Activated CD4-positive, CD25-positive, alpha-beta regulatory T cell treated with anti-CD3 and anti-CD28 coated beads, Interleukin-2, amount 50 U/mL, for 24 hours (primary cell): ENCODE results near the gene SPEN.
"Not testable (repeated sequence)": the region's sequence is repeated elsewhere in the genome, so short reads cannot be mapped to it uniquely, and the experiment has no call there.

Experiments
- ATAC-seq, 2 donors: fragments of 150-1000 bp; cut with Tn5 transposase; one replicate each; pipeline ENCODE4 v1.10.0; 2021; ENCODE audit warnings: mild to moderate bottlenecking in 1 of 2, moderate library complexity in 1 of 2

SPEN gene

DNA sequence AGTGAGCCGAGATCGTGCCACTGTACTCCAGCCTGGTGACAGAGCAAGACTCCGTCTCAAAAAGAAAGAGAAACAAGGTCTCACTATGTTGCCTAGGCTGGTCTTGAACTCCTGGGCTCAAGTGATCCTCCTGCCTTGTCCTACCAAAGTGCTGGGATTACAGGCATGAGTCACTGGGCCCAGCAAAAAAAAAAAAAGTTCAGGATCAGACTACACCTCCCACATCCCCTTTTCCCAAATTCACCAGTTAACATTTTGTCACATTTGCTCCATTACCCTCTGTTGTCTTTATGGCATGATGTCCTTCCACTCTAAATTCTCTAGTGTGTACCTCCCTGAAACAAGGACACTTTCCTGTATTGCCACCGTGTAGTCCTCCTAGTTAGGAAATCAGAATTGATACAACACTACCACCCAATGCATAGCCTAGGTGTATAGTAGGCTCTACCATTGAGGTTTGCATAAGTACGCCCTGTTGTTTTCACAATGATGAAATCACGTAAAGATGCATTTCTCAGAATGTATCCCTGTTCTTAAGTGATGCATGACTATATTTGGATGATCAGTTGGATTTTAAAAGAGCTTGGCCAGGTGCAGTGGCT lies 10.7 kb downstream of the SPEN start:
- no peak for ATAC-seq

GRCh38 chr1:15858672-15859372 lies 11.3 kb downstream of the SPEN start:
- no peak for ATAC-seq

DNA sequence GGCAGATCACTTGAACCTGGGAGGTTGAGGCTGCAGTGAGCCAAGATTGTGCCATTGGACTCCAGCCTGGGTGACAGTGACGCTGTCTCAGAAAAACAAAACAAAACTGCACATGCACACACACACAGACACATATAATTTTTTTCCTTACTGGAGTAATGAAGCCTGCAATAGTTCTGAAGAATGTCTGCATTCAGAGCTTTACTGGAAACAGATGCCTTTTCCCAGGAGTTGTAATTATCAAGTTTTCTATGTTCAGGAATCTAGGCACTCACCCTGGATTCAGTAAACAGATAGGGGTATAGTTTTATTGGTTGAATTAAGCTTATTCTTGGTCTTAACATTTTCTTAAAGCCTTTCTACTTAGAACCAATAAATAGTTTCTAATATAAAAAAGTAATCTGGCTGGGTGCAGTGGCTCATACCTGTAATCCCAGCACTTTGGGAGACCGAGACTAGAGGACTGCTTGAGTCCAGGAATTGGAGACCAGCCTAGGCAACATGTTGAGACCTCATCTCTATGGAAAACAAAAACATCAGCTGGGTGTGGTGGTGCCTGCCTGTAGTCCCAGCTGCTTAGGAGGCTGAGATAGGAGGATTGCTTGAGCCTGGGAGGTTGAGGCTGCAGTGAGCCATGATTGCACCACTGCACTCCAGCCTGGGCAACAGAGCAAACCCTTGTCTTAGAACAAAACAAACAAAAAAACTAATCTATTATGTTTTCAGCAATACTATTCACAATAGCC lies 15.8 kb downstream of the SPEN start:
- no peak for ATAC-seq

GRCh38 chr1:15866721-15867201 lies 19.3 kb downstream of the SPEN start:
- no peak for ATAC-seq

DNA sequence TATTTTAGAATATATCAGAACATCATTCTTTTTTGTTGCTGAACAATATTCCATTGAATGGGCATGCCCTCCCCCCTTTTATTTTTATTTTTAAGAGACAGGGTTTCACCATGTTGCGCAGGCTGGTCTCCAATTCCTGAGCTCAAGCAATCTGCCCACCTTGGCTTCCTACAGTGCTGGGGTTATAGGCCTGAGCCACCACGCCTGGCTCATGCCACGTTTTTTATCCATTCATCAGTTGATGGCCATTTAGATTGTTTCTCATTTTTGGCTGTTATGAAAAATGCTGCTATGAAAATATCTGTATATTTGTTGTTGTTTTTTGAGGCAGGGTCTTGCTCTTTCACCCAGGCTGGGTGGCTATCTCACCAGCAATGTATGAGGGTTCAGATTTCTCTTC lies 19.8 kb downstream of the SPEN start:
- ATAC-seq, result no peak

DNA sequence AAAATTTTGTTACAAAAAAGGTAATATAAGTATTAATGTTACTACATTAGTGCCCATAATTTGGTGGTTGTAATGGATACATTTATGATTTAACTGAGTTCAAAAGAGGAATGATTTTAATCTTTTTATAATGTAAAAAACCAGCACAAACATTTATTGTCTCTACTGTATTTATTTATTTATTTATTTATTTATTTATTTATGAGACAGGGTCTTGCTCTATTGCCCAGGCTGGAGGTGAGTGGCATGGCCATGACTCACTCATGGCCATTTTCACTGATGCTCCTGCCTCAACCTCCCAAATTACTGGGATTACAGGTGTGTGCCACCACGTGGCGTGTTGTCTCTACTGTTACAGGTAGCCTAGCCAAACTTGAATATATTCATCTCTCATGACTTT lies 21.9 kb downstream of the SPEN start:
- ATAC-seq, result no peak

DNA sequence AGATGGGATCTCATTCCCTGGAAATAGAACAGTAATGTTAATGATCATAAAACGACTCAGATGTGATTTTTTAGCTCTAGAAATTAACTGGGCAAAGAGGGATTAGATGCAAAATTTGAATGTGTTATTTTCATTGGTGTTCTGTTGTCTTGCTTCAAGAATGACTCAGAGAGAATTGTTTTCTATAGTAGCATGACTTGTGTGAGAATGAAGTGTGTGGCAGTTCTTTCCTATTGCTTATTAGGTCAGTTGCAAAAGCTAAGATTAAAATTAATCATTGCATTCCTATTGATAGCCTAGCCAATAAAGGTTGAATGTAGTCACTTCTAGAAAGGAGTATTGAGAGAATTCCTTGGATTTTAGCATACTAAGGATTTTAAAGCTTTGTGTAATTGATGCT lies 22.9 kb downstream of the SPEN start:
- peak in 1 of 2 donors; percentile 56 for ATAC-seq

DNA sequence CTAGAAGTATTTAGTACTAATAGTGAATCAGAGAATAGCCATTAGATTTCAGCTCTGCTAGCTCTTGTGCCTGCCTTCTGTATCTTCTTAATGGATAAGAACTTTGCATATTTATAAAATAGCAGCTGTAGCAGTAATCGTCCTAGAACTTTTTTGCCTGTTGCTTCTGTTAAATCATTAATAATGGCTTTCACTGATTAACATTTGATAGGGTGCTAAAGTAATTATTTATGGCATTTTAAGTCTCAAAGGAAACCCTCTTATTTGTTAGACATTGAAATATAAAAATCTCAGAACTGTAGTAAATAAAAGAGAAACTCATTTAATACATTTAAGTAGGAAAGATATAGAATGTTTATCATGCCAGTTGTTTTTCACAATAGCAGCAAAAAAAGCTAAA lies 27.0 kb downstream of the SPEN start:
- no peak for ATAC-seq

- no peak for ATAC-seq
These were observed 29.0 kb downstream of the SPEN start for GRCh38 chr1:15876357-15877055.

- no peak for ATAC-seq
These were observed 34.5 kb downstream of the SPEN start for GRCh38 chr1:15881961-15882360.

- peak; percentile 54 to 65 for ATAC-seq
These were observed 35.2 kb downstream of the SPEN start for GRCh38 chr1:15882665-15883064.

GRCh38 chr1:15883326-15883725 lies 35.8 kb downstream of the SPEN start:
- ATAC-seq, result no peak

GRCh38 chr1:15884477-15884876 lies 37.0 kb downstream of the SPEN start:
- ATAC-seq, result no peak

DNA sequence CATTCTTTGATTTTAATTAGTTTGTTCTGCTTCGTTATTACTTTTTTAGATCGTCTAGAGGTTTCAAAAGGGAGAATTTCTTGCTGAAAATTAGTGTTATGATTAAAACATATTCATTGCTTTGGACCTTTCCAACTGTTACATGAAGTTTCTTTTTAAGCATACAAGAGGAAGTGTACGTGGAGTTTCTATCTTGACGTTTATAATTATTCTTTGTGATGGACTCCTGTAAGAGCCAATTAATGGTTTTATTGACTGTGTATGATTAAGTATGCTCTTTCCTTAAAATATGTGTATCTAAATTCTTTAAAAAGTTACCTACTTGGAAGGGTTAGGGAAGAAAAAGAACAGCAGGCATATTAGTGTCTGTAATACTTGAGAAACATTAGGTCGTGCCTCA lies 37.8 kb downstream of the SPEN start:
- no peak for ATAC-seq

GRCh38 chr1:15885701-15886610 lies 38.4 kb downstream of the SPEN start:
- ATAC-seq, result peak in 1 of 2 donors; percentile 58

DNA sequence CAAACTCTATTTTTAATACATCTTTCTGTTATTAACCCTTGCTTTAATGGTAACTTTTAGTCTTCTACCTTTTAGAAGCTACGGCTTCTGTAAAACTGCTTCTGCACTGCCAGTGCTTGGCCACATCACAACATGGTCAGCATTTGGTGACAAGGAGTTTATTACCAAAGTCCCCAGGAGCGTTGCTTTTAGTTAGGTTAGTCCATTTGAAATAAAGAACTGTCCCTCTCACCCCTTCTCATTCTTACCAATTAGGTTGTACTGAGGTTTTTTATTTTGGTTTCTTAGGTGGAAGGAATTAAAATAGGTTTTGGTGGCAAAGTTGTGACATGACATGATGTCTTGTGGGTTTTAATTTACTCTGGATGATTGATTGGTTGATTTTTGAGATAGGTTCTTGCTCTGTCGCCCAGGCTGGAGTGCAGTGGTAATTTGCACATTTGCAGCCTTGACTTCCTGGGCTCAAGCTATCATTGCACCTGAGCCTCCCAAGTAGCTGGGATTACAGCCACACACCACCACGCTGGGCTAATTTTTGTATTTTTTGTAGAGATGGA lies 39.2 kb downstream of the SPEN start:
- ATAC-seq, result no peak

- ATAC-seq, result peak in 1 of 2 donors; percentile 58
These were observed 45.5 kb downstream of the SPEN start for GRCh38 chr1:15892857-15893599.

DNA sequence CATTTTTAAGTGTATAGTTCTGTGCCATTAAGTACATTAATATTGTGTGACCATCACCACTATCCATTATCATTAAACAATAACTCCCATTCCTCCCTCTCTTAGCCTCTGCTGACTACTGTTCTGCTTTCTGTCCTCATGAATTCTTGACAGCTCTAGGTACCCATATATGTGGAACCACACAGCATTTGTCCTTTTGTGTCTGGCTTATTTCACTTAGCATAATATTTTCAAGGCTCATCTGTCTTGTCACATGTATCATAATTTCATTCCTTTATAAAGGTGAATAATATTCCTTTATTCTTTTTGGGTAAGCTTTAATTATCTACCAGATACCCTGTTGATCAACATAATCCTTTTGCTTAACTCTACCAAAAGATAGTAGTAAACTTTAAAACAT lies 47.7 kb downstream of the SPEN start:
- ATAC-seq, result no peak

DNA sequence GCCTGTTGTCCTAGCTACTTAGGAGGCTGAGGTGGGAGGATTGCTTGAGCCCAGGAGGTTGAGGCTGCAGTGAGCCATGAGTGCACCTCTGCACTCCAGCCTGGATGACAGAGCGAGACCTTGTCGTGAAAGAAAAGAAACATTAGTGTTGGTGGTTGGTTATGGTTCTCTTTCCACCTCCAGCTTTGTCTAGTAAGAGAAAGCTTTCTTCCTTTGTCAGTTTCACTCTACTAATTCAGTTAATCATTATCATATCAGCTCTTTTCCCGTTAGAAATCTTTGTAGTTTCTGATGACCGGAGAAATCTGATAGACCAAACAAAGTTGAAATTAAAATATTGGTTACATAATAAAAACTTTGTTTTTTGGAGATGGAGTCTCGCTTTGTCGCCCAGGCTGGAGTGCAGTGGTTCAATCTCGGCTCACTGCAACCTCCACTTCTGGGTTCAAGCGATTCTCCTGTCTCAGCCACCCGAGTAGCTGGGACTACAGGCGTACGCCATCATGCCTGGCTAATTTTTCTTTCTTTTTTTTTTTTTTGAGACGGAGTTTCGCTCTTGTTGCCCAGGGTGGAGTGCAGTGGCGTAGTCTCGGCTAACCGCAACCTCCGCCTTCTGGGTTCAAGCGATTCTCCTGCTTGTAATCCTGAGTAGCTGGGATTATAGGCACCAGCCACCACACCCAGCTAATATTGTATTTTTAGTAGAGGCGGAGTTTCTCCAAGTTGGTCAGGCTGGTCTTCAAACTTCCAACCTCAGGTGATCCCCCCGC lies 49.5 kb downstream of the SPEN start:
- ATAC-seq, result not testable (repeated sequence)

DNA sequence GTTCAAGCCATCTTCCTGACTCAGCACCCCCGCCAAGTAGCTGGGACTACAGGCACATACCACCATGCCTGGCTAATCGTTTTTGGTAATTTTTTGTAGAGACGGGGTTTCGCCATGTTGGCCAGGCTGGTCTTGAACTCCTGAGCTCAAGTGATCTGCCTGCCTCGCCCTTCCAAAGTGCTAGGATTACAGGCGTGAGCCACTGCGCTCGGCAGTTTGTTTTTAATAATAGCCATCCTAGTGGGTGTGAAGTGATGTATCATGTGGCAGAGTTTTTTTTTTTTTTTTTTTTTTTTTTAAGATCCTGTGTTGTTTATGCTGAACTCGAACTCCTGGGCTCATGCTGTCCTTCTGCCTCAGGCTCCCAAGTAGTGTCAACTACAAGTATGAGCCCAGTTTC lies 51.8 kb downstream of the SPEN start:
- ATAC-seq, result no peak
